NCI-H1417 (cell line): ENCODE results near the gene SERPINA9.

Experiments
- DNase-seq, 3 experiments: peaks; one replicate each; lab custom pipeline; 2025; lab: John Stamatoyannopoulos, UW

The SERPINA9 gene

GRCh38 chr14:94462219-94462551, 13.8 kb downstream of the SERPINA9 start:
- DNase-seq: no peak

DNA sequence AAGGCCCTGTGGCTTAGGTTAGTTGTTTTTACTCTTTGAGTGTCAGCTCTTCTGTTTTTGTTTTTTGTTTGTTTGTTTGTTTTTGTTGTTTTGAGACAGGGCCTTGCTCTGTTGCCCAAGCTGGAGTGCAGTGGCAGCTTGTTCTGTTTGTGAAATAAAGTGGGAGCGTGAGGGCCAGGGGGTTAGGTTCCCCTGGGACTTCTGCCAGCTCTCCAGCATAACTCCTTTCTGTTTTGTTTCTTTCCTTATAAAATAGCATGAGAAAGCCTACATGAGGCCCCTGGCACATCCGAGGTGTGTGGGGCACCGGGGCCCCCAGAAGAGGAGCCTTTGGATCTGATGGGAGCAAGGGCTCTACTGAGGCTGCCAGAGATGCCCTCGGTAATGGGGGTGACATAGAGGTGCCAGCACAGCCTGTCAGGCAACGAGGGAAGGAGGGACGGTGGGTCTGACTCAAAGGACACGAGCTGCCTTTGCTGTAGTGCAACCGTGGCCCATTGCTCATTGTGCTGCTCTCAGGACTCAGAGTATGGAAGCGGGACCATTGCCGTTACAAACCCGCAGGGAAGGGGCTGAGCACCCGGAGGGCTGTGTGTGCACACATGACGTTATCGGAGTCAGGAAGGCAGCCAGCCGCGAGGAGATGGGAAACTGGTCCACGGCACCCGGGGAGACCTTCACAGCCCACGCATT, 14.3 kb downstream of the SERPINA9 start:
- no peak for DNase-seq

DNA sequence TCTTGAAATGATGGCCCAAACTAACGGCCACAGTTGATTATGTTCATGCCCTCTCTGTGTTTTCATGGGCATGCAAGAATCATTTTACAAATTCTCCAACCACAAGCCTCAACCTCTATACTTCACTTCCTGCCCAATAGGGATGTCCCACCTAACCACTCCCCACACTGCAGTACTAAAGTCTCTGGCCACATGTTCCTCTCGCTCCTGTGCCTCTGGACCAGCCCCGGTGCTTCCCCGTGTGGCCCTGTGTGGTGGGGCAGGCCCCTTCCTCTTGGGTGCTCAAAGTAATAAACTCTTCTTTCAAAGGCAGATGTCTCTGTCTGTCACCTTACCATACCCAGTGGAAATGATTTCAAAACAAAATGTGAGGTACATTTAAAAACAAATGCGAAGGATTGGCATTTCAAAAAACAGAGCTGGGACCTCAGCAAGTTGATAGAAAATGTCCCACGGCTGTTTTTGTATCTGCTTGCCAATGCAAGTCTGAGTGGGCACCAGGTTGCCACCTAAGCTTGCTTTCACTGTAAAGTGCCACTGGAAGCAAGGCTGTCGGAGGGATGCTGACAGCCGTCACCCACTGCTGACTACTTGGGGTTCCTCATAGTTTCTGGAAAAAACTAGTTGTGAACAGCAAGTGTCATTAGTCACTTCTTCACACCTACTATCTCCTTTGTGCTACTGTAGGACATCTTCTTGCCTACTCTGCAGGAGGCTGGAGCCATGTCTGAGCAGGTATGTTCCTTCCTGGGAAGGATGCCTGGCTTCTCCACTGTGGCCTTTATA, 15.2 kb downstream of the SERPINA9 start:
- DNase-seq: no peak

- DNase-seq: no peak
Measured at GRCh38 chr14:94458558-94459205, 17.3 kb downstream of the SERPINA9 start.

- DNase-seq: no peak
Measured at GRCh38 chr14:94458096-94458495, 17.9 kb downstream of the SERPINA9 start.

GRCh38 chr14:94455928-94456327, 20.1 kb downstream of the SERPINA9 start:
- DNase-seq: no peak

- DNase-seq: no peak
Measured at GRCh38 chr14:94451826-94452225, 24.2 kb downstream of the SERPINA9 start.

DNA sequence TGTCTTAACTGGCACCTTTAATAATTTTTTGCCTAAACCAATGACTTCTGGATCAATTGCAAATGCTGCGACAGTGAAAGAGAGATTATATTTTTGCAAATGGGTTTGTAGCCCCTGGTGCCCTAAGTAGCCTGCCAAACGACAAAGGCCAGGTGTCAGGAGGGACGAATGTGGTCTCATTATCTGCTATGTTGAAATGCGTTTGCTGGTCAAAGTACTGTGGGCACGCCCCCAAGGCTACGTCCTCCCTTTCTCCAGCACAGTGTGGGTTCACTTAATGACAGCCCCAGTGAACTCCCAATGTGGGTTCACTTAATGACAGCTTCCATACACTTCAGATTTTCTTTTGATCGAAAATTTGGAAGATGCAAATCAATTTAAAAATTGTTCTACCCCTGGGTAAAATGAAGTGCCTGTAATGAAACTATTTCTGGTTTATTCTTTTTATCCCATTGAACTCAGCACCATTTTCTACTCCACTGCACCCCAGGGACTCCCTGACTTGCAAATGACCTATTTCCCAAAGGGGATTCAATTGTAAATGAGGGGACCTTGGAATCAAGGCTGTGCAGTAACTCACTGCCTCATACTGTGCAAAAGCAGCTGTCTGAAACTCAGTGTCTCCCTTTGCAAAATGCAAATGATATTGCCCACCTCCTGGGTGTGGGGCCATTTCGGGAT, 24.8 kb downstream of the SERPINA9 start:
- peak in 1 of 3 experiments; percentile 12 for DNase-seq

DNA sequence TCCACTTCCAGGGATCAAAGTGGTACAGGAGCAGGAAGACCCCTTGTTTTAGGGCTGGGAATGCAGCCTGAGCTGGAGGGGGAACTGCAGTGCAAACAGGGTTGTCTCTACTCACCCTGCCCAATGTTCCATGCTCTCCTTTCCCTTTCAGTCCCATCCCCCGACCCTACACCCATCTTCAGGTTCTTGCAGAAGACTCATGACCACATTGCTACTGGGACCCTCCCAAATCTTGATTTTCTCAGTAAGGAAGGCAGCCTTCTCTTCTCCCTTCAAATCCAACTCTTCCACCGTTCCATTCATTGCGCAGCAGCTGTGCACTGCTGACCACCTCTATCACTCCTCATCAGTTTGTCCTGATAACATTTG, 25.3 kb downstream of the SERPINA9 start:
- no peak for DNase-seq

DNA sequence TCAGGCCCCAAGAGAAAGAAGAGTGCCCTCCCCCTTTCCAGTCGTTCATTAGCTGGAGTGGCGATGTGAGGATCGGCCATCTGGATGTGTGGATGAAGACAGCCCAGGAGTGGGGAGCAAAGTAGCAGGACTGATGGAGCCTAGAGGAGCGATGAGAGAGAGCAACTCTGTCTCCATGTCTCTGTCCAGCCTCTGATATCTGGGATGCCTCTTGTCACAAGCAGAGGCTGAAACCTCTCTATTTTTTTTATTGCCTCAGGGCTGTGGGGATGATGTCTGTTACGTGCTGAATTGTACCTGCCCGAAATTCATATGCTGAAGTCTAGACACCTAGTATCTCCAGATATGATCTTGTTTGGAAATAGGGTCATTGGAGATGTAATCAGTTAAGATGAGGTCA, 26.1 kb downstream of the SERPINA9 start:
- no peak for DNase-seq

DNA sequence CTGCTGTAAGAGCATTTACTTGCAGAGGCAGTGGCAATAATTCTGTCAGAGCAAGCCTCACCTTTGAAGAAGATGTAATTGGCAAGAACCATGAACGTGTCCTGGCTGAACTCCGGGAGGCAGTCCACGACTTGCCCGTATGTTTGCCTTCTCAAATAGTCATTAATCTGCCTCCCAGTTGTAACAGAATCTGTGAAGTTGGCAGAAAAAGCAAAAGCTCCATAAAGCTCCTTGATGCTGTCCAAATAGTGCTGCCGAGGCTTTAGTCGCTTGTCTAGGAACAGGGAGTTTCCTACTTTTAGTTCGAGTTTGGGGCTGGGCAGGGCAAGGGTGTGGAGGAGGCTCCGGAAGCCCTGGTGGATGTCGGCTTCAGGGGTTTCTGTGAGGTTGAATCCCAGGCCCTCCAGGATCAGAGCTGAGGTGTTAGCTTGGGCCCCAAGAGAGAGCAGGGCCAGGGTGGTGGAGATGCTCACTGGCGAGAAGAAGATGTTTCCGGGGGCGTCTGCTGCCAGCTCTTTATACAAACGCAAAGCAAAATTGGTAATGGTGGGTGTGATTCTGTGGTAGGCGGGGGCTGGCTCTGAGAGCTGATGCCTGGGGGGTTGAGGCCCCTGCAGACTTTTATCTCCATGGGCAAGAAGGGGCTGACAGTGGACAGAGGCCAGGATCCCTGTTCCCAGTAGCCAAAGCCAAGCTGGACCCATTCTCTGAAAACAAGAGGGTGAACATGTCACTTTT, 27.8 kb downstream of the SERPINA9 start:
- DNase-seq: no peak

DNA sequence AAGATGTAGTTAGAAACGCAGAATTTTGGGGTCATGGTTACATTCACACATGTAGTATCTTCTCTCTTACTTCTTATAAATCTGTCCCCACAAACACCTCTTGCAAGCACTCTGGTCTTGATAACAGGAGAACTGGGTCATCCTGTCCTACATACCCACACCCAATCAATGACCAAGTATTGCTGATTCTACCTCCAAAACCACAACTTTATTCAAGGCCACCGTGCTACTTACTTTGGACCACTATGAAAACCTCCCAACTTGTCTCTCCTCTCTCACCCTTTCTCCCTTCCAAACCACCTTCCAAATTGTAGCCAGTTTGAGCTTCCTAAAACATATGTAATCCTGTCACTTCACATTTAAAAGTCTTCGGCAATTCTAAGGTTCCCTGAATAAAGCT, 28.8 kb downstream of the SERPINA9 start:
- no peak for DNase-seq

DNA sequence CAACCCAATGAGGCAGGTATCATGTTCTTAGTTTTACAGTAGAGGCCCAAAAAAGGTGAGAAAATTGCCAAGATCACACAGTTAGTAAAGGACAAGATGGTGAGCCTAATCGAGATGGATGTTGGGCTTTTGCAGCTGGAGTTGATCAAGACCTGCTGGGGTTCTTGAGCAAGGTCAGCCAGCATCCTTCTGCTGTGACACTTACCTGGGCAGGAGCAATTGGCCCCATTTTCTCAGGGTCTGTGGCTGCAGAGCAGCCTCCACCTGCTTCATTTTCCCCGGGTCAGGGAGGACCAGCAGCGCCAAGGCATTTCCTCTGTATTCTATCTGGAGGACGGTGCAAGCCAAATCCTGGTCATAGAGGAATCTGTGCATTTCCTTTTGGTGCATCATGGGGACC, 29.9 kb downstream of the SERPINA9 start:
- no peak for DNase-seq

DNA sequence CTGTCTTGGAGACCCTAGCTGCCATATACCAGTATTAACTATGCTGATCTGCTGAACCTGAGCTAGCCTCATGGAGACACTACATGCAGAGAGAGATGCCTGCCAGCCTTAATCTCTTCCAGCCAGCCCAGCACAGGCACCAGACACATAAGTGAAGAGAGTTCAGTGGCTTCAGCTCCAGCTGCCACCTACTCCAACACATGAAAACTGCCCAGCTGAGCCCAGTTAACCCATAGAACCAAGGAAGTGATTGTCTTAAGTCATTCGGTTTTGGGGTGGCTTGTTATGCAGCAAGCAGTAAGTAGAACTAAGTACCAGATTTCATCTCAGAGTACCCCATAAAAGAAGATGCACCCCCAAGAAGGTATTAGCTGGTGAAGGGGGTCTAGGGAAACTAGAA, 31.0 kb downstream of the SERPINA9 start:
- DNase-seq: no peak

DNA sequence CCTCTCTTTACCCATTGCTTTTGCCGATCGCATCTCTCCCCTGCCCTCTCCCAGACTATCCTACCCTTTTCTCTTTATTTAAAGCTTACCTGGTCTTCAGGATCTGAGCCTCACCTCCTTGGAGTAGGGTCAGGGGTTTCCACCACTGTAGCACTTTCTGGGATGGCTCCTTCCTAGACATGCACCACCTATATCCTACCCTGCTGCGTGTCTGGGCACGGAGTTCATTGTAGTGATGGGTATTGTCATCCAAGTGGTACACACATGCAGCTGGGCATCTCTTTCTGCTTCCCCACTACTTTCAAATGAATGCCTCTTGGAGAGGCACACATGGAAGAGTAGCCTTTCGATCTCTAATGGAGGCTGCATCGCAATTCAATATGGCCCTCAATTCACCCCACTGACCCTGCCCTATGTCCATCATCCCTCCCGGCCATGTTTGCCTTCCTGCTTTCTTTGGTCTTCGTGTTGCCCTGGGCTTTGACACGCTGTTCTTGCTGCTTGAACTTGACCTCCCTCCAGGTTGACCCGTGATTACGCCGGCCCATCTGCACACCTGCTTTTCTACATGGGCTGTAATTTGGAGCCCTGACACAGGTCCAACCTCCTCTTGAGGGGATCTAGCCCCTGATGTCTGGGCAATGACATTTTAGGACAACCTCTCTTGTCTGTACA, 34.3 kb downstream of the SERPINA9 start:
- DNase-seq: no peak

- no peak for DNase-seq
Measured at GRCh38 chr14:94441130-94441529, 34.9 kb downstream of the SERPINA9 start.

GRCh38 chr14:94439453-94440057, 36.4 kb downstream of the SERPINA9 start:
- no peak for DNase-seq

- no peak for DNase-seq
Measured at GRCh38 chr14:94428610-94429009, 47.4 kb downstream of the SERPINA9 start.

DNA sequence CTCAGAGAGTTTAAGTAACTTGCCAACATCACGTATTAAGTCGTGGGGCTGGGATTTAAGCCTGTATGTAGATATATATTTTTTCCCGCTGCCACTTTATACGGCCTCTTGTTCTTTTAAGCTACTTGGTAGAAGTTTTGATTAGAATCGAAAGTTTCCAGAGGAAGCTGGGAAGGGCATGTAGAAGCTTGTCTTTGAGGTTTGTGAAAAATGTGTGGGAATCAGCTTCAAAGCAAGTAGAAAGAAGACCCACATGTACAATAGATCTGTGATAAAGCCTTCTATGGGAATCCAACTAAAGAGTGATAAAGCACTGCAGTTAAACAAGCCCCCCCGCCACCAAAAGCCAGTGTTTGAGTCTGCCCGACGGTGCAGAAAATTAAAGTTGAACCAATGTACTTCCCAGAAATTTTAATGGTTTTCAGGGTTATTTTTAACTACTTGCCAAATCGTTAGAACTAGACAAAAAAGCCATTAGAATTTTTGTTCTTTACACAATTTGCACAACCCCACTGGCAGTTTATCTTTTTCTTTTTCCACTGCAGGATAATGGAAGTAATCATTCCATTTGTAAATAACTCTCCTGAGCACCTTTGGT, 48.9 kb downstream of the SERPINA9 start:
- DNase-seq: no peak

DNA sequence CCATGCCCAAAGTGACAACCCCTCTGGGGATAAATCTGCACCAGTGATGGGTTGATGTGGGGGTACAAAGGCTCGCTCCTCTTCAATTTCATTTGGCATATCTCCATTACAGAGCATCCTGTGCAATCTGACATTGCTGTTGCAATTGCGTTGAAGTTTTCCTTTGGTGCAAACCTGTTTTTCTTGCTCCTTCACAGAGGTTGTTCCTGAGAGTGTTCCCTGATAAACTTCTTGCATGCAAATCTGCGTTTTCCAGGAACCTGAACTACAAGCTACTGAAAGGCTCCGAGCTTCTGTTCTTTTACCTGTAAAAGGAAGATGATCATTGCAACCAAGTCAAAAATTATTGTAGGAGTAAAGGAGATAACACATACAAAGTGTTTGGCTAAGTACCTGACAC, 49.5 kb downstream of the SERPINA9 start:
- no peak for DNase-seq

DNA sequence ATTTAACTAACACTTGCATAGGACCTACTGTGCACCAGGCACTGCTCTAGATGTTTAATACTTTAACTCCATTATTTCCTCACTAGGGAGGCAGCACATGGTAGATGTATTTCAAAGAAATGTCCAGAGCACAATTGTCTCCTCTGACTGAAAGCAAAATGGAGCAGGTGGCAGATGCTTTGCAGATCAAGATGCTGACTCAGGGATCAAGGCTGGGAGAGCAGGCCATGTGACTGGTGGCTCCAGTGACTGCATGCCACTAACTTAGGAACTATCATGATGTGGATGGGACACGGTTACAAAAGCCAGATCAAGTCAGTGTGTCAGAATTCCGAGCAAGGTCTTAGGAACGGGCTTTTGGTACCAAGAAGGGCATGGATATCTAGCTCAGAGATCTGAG, 51.6 kb downstream of the SERPINA9 start:
- DNase-seq: no peak
